B cell (primary cell): ENCODE measurements around the gene TESK2. TPM values are rescaled to one million over a fixed set of nuclear protein-coding genes. Genes with fewer than 3 reads are reported as not detected.
"Not testable (repeated sequence)": the region's sequence is repeated elsewhere in the genome, so short reads cannot be mapped to it uniquely, and the experiment has no call there.

Experiments used
- ATAC-seq: fragments of 200-7000 bp; cut with Tn5 transposase; one replicate; pipeline ENCODE4 v1.10.0; 2021; ENCODE audit warnings: low read depth, mild to moderate bottlenecking, moderate number of reproducible peaks, moderate library complexity
- CTCF ChIA-PET: fragments of 350-600 bp; sonication (Branson Sonifier 250); formaldehyde crosslinking; loops from one replicate; lab custom pipeline; 2021; ENCODE audit warnings: antibody characterized with exemption, inconsistent platforms; lab: Charles Lee
- POLR2A ChIA-PET: fragments of 350-600 bp; sonication (Branson Sonifier 250); formaldehyde crosslinking; loops from one replicate; lab custom pipeline; 2021; ENCODE audit warnings: antibody characterized with exemption; lab: Charles Lee
- DNase-seq: peaks from one replicate; pipeline ENCODE4 v3.0.0; 2013
- H2AFZ ChIP-seq: 2 replicates; pipeline ENCODE4 v1.6.1; 2012; ENCODE audit warnings: mild to moderate bottlenecking, low read depth, low read length; ENCODE audit not compliant: insufficient read depth, poor library complexity, severe bottlenecking
- H3K27ac ChIP-seq, 2 donors: 1 replicate in 1 of 2; 2 replicates in 1 of 2; pipeline ENCODE4 v1.5.1; 2012 to 2013; ENCODE audit warnings: low read length in 2 of 2, mild to moderate bottlenecking in 2 of 2, moderate library complexity in 1 of 2
- H3K27me3 ChIP-seq, 4 experiments: fragments of 200-600 bp in 1 of 4; sonication (generic) in 1 of 4; replicated peaks in 1 of 4; 1 replicate in 2 of 4; 2 replicates in 2 of 4; pipeline versions ENCODE4 v1.6.1 to v1.7.0; 2013 to 2016; ENCODE audit warnings: low read length in 3 of 4, mild to moderate bottlenecking in 2 of 4, mixed read lengths in 1 of 4, moderate library complexity in 1 of 4; ENCODE audit not compliant: insufficient read depth in 4 of 4, control insufficient read depth in 3 of 4; ENCODE audit errors: control extremely low read depth in 1 of 4
- H3K36me3 ChIP-seq, 2 experiments: replicated peaks in 1 of 2; 1 replicate in 1 of 2; 2 replicates in 1 of 2; pipeline versions ENCODE4 v1.6.1 to v1.7.1; 2013; ENCODE audit warnings: low read length in 1 of 2; ENCODE audit not compliant: insufficient read depth in 2 of 2, control insufficient read depth in 1 of 2; ENCODE audit errors: control extremely low read depth in 1 of 2, extremely low read depth in 1 of 2
- H3K4me1 ChIP-seq, 2 donors: fragments of 200-600 bp in 1 of 2; sonication (generic) in 1 of 2; 1 replicate in 1 of 2; 2 replicates in 1 of 2; pipeline versions ENCODE4 v1.5.1 to v1.6.1; 2013 to 2017; ENCODE audit warnings: low read length in 2 of 2; ENCODE audit not compliant: control insufficient read depth in 2 of 2, insufficient read depth in 2 of 2
- H3K4me2 ChIP-seq: replicated peaks from 2 replicates; pipeline ENCODE3; 2012; ENCODE audit warnings: mild to moderate bottlenecking, low read depth, low read length; ENCODE audit not compliant: poor library complexity, severe bottlenecking
- H3K4me3 ChIP-seq, 5 experiments: fragments of 200-600 bp in 1 of 5; sonication (generic) in 1 of 5; 1 replicate in 3 of 5; 2 replicates in 2 of 5; pipeline versions ENCODE4 v1.5.1 to v1.7.0; 2011 to 2016; ENCODE audit warnings: low read length in 4 of 5, mild to moderate bottlenecking in 4 of 5, low read depth in 2 of 5, control low read depth in 1 of 5, moderate library complexity in 1 of 5; ENCODE audit not compliant: insufficient read depth in 1 of 5; ENCODE audit errors: control extremely low read depth in 1 of 5, extremely low read depth in 1 of 5
- H3K79me2 ChIP-seq: fragments of 200-600 bp; sonication (generic); one replicate; pipeline ENCODE4 v1.6.0; 2016; ENCODE audit warnings: low read length; ENCODE audit not compliant: control insufficient read depth, insufficient read depth
- H3K9ac ChIP-seq: fragments of 200-600 bp; sonication (generic); 2 replicates; pipeline ENCODE4 v1.6.1; 2017; ENCODE audit warnings: mild to moderate bottlenecking, low read length, moderate library complexity
- H3K9me3 ChIP-seq, 3 donors: one replicate each; pipeline versions ENCODE4 v1.6.1 to v1.7.1; 2013; ENCODE audit warnings: low read length in 2 of 3; ENCODE audit not compliant: control insufficient read depth in 2 of 3, insufficient read depth in 1 of 3; ENCODE audit errors: control extremely low read depth in 1 of 3
- H4K20me1 ChIP-seq: 2 replicates; pipeline ENCODE4 v1.6.0; 2012; ENCODE audit warnings: mild to moderate bottlenecking, low read length; ENCODE audit not compliant: insufficient read depth, control insufficient read depth, poor library complexity, severe bottlenecking
- H3K27ac Mint-ChIP-seq: one replicate; pipeline ENCODE4 v1.8.0; 2021; ENCODE audit warnings: mixed read lengths
- H3K27me3 Mint-ChIP-seq: one replicate; pipeline ENCODE4 v1.8.0; 2021; ENCODE audit warnings: mixed read lengths
- H3K4me1 Mint-ChIP-seq: one replicate; pipeline ENCODE4 v1.8.0; 2021; ENCODE audit warnings: mixed read lengths
- H3K4me3 Mint-ChIP-seq: one replicate; pipeline ENCODE4 v1.8.0; 2021; ENCODE audit warnings: mixed read lengths
- H3K9me3 Mint-ChIP-seq: one replicate; pipeline ENCODE4 v1.8.0; 2022; ENCODE audit warnings: mixed read lengths; ENCODE audit not compliant: insufficient read depth
- CTCF ChIP-seq: fragments of 200-600 bp; IDR thresholded peaks from one replicate; pipeline ENCODE4 v1.8.0; 2022; ENCODE audit warnings: antibody characterized with exemption, mild to moderate bottlenecking
- WGBS: methylation state at CpG from one replicate; pipeline ENCODE4 v1.1.5; 2013; ENCODE audit warnings: missing lambda C conversion rate; ENCODE audit not compliant: insufficient coverage; 5-methylcytosine and 5-hydroxymethylcytosine counted together
- intact Hi-C: fragments of 100-400 bp; cut with micrococcal nuclease; formaldehyde crosslinking; loops from one replicate; pipeline ENCODE4 v1.10.0; 2022
- polyA plus RNA-seq: library from polyadenylated mRNA; depleted of rRNA; stranded (reverse); fragments of >200 nt; gene quantifications from 2 replicates; pipeline ENCODE4 v1.2.3, GENCODE V29; 2012
- total RNA-seq, 2 donors: library from RNA; stranded (reverse); fragments of 120-200 nt in 1 of 2; gene quantifications; 1 replicate in 1 of 2; 2 replicates in 1 of 2; pipeline versions ENCODE4 v1.2.3 to v1.2.4, GENCODE V29; 2013 to 2022

TESK2 gene
- total and polyA plus RNA-seq, 2 donors (not counting 1 experiment from before 2014, with no cell fraction given) = 21.7 to 27.0 TPM

GRCh38 chr1:45477646-45478045 lies 13.3 kb downstream of the TESK2 start:
- no peak overlapping the region for H2AFZ ChIP-seq
- ATAC-seq (no peak), DNase-seq (no peak)
- Mint-ChIP-seq H3K4me1 (peaks cover 30% of the 10 kb centered on the region), H3K27ac (peak overlapping the region; percentile 11), H3K9me3 (no peaks in the 10 kb centered on the region), H3K4me3 (no peak overlapping the region), H3K27me3 (no peaks in the 10 kb centered on the region)
- no peak overlapping the region for H3K27ac ChIP-seq
- no peak overlapping the region for H3K4me2 ChIP-seq
- H4K20me1 ChIP-seq = peaks cover 5% of the 10 kb centered on the region
- no peak overlapping the region for H3K4me3 ChIP-seq
- ChIA-PET POLR2A (no interaction called here), CTCF (interaction anchor here (1.5 to 2.0 kb wide), 2 partner anchors 15 to 119 kb away, joined by 4 to 8 read pairs; no protein-coding TSS in a partner anchor)
- TF ChIP-seq CTCF = no peak
- peaks cover 17% of the 10 kb centered on the region for H3K79me2 ChIP-seq
- intact Hi-C loops = no loop called here
- H3K4me1 ChIP-seq = peaks cover 6 to 14% of the 10 kb centered on the region in 2 donors
- H3K27me3 ChIP-seq = no peaks in the 10 kb centered on the region
- no peaks in the 10 kb centered on the region for H3K9me3 ChIP-seq
- H3K9ac ChIP-seq = no peak overlapping the region
- no CpG with 5 or more reads among the region's 3 CpGs for WGBS
- no peaks in the 10 kb centered on the region for H3K36me3 ChIP-seq

GRCh38 chr1:45474194-45474593 lies 16.8 kb downstream of the TESK2 start:
- CTCF ChIA-PET = not testable (repeated sequence)
- peaks cover 17 to 18% of the 10 kb centered on the region in 2 donors for H3K4me1 ChIP-seq

More at GRCh38 chr1:45474194-45474593, 16.8 kb downstream of the TESK2 start:
- peaks cover 51% of the 10 kb centered on the region for H3K4me1 Mint-ChIP-seq
- H3K4me3 Mint-ChIP-seq, ATAC-seq, DNase-seq, POLR2A ChIA-PET, H3K36me3 ChIP-seq, H3K27me3 ChIP-seq, intact Hi-C loops, H3K4me3 ChIP-seq, H3K27ac Mint-ChIP-seq, H2AFZ ChIP-seq, H3K27ac ChIP-seq, H4K20me1 ChIP-seq, H3K27me3 Mint-ChIP-seq, H3K4me2 ChIP-seq, H3K9me3 Mint-ChIP-seq, H3K9ac ChIP-seq, H3K9me3 ChIP-seq: not testable (repeated sequence)
- peaks cover 25% of the 10 kb centered on the region for H3K79me2 ChIP-seq
- 100% methylated on average over 5 of the region's 6 CpGs for WGBS
